Endothelial cell (in vitro differentiated cells): ENCODE measurements around the gene ACTBL2. TPM values are rescaled to one million over a fixed set of nuclear protein-coding genes. Genes with fewer than 3 reads are reported as not detected.
"Not testable (repeated sequence)": the region's sequence is repeated elsewhere in the genome, so short reads cannot be mapped to it uniquely, and the experiment has no call there.

ENCODE experiments used
- DNase-seq: peaks from one replicate; pipeline ENCODE4 v3.0.0; 2021; ENCODE audit warnings: low spot score
- H3K27ac Mint-ChIP-seq: one replicate; pipeline ENCODE4 v1.8.0; 2021; ENCODE audit warnings: mixed read lengths, inconsistent platforms; ENCODE audit not compliant: unreplicated experiment
- H3K27me3 Mint-ChIP-seq: one replicate; pipeline ENCODE4 v1.8.0; 2021; ENCODE audit warnings: mild to moderate bottlenecking, moderate library complexity, mixed read lengths, inconsistent platforms; ENCODE audit not compliant: unreplicated experiment
- H3K36me3 Mint-ChIP-seq: one replicate; pipeline ENCODE4 v1.8.0; 2021; ENCODE audit warnings: mild to moderate bottlenecking, low read depth, mixed read lengths, inconsistent platforms; ENCODE audit not compliant: unreplicated experiment
- H3K4me1 Mint-ChIP-seq: one replicate; pipeline ENCODE4 v1.8.0; 2021; ENCODE audit warnings: mild to moderate bottlenecking, mixed read lengths, inconsistent platforms; ENCODE audit not compliant: unreplicated experiment
- H3K4me3 Mint-ChIP-seq: one replicate; pipeline ENCODE4 v1.8.0; 2021; ENCODE audit warnings: mild to moderate bottlenecking, mixed read lengths, inconsistent platforms; ENCODE audit not compliant: unreplicated experiment
- H3K9me3 Mint-ChIP-seq: one replicate; pipeline ENCODE4 v1.8.0; 2021; ENCODE audit warnings: mixed read lengths, inconsistent platforms; ENCODE audit not compliant: unreplicated experiment
- CTCF ChIP-seq: fragments of 200-600 bp; sonication (generic); IDR thresholded peaks from one replicate; pipeline ENCODE4 v1.5.0; 2021; ENCODE audit warnings: antibody characterized with exemption; ENCODE audit not compliant: unreplicated experiment
- long read RNA-seq: library from polyadenylated mRNA; unstranded; transcript quantifications from one replicate; pipeline ENCODE4 v2.0.0, GENCODE V29; 2020; ENCODE audit not compliant: unreplicated experiment
- total RNA-seq: library from RNA; stranded (reverse); fragmentation: NEBNext Ultra II Directional; extraction: Animal tissue kit (Norgen Biotek cat#: 25700); gene quantifications from one replicate; pipeline ENCODE4 v1.2.1, GENCODE V29; 2021; ENCODE audit not compliant: unreplicated experiment

ACTBL2 gene
- total RNA-seq: not detected
- long read RNA-seq: 0 reads

- Mint-ChIP-seq H3K27ac (no peak within 1 kb of the TSS), H3K4me1 (peaks cover under 1% of the 10 kb centered on the region), H3K9me3 (no peaks in the 10 kb centered on the region), H3K36me3 (no peaks in the 10 kb centered on the region), H3K4me3 (no peak within 1 kb of the TSS), H3K27me3 (no peaks in the 10 kb centered on the region)
- TF ChIP-seq CTCF: no peak
- DNase-seq: no peak
Measured at GRCh38 chr5:57482671-57483106, at the start of gene ACTBL2. ACTBL2 (minus strand) TSS chr5:57482811; CDS start chr5:57482707, 104 bp downstream.

GRCh38 chr5:57531333-57531732 lies 48.7 kb upstream of the ACTBL2 start:
- H3K36me3 Mint-ChIP-seq: no peaks in the 10 kb centered on the region
- no peak overlapping the region for H3K27ac Mint-ChIP-seq
- TF ChIP-seq CTCF: no peak
- H3K4me1 Mint-ChIP-seq: no peaks in the 10 kb centered on the region
- DNase-seq: no peak
- no peak overlapping the region for H3K4me3 Mint-ChIP-seq
- peaks cover 1% of the 10 kb centered on the region for H3K27me3 Mint-ChIP-seq
- H3K9me3 Mint-ChIP-seq: no peaks in the 10 kb centered on the region

- peaks cover 1% of the 10 kb centered on the region for H3K27me3 Mint-ChIP-seq
- no peaks in the 10 kb centered on the region for H3K9me3 Mint-ChIP-seq
- no peak overlapping the region for H3K27ac Mint-ChIP-seq
- TF ChIP-seq CTCF: no peak
- H3K36me3 Mint-ChIP-seq: no peaks in the 10 kb centered on the region
- no peak for DNase-seq
- no peak overlapping the region for H3K4me3 Mint-ChIP-seq
- H3K4me1 Mint-ChIP-seq: peaks cover 8% of the 10 kb centered on the region
Measured at GRCh38 chr5:57529864-57530263, 47.3 kb upstream of the ACTBL2 start.

GRCh38 chr5:57527870-57528269 lies 45.3 kb upstream of the ACTBL2 start:
- H3K9me3 Mint-ChIP-seq: no peaks in the 10 kb centered on the region
- peaks cover 1% of the 10 kb centered on the region for H3K27me3 Mint-ChIP-seq
- no peak overlapping the region for H3K4me3 Mint-ChIP-seq
- no peak overlapping the region for H3K27ac Mint-ChIP-seq
- no peaks in the 10 kb centered on the region for H3K36me3 Mint-ChIP-seq
- no peak for DNase-seq
- no peak for TF ChIP-seq CTCF
- peaks cover 22% of the 10 kb centered on the region for H3K4me1 Mint-ChIP-seq

- Mint-ChIP-seq H3K4me1 (peaks cover 22% of the 10 kb centered on the region), H3K4me3 (no peak overlapping the region), H3K27me3 (peaks cover 1% of the 10 kb centered on the region), H3K9me3 (no peaks in the 10 kb centered on the region), H3K36me3 (peaks cover 6% of the 10 kb centered on the region), H3K27ac (peak overlapping the region; percentile 21)
- no peak for DNase-seq
- no peak for TF ChIP-seq CTCF
Measured at GRCh38 chr5:57524348-57525060, 41.9 kb upstream of the ACTBL2 start.

- not testable (repeated sequence) for H3K27ac Mint-ChIP-seq, H3K36me3 Mint-ChIP-seq, H3K4me3 Mint-ChIP-seq, H3K27me3 Mint-ChIP-seq, DNase-seq, H3K9me3 Mint-ChIP-seq
- peaks cover 22% of the 10 kb centered on the region for H3K4me1 Mint-ChIP-seq
Measured at GRCh38 chr5:57522477-57522876, 39.9 kb upstream of the ACTBL2 start.

GRCh38 chr5:57518415-57518814 lies 35.8 kb upstream of the ACTBL2 start:
- not testable (repeated sequence) for H3K4me1 Mint-ChIP-seq, H3K27me3 Mint-ChIP-seq, H3K4me3 Mint-ChIP-seq, H3K9me3 Mint-ChIP-seq, DNase-seq, H3K36me3 Mint-ChIP-seq, H3K27ac Mint-ChIP-seq
